HL-60/S4 treated with retinoic acid at 250 ng/mL for 4 days and 3 days (cell line): Measurements from ENCODE around the gene EPS8L2.

Experiments
- in situ Hi-C: fragments of 300-500 bp; cut with MboI; formaldehyde crosslinking; loops from 2 replicates; pipeline ENCODE4 v1.7.0; 2022; ENCODE audit warnings: low sequenced_read_pairs

Gene EPS8L2

GRCh38 chr11:748007-748359 is 42.0 kb downstream of the EPS8L2 start:
- in situ Hi-C loops: no loop called here

- in situ Hi-C loops: no loop called here
Measured at GRCh38 chr11:749731-750130, 43.7 kb downstream of the EPS8L2 start.

GRCh38 chr11:760236-760635 is 54.2 kb downstream of the EPS8L2 start:
- in situ Hi-C loops: no loop called here

- in situ Hi-C loops: no loop called here
Measured at GRCh38 chr11:761526-762108, 55.6 kb downstream of the EPS8L2 start.

- in situ Hi-C loops: no loop called here
Measured at GRCh38 chr11:762421-763072, 56.5 kb downstream of the EPS8L2 start.

GRCh38 chr11:763073-763463 is 57.0 kb downstream of the EPS8L2 start:
- in situ Hi-C loops: no loop called here

- in situ Hi-C loops: no loop called here
Measured at GRCh38 chr11:763549-764321, 57.7 kb downstream of the EPS8L2 start.

- in situ Hi-C loops: no loop called here
Measured at GRCh38 chr11:764322-765024, 58.4 kb downstream of the EPS8L2 start.

GRCh38 chr11:765025-765801 is 59.2 kb downstream of the EPS8L2 start:
- in situ Hi-C loops: no loop called here

GRCh38 chr11:765802-766091 is 59.7 kb downstream of the EPS8L2 start:
- in situ Hi-C loops: no loop called here

- in situ Hi-C loops: no loop called here
Measured at GRCh38 chr11:766106-766935, 60.3 kb downstream of the EPS8L2 start.

- in situ Hi-C loops: no loop called here
Measured at GRCh38 chr11:766936-767210, 60.8 kb downstream of the EPS8L2 start.

- in situ Hi-C loops: no loop called here
Measured at GRCh38 chr11:767238-767637, 61.2 kb downstream of the EPS8L2 start.

- in situ Hi-C loops: no loop called here
Measured at GRCh38 chr11:769887-770641, 64.0 kb downstream of the EPS8L2 start.

GRCh38 chr11:770642-771616 is 64.9 kb downstream of the EPS8L2 start:
- in situ Hi-C loops: no loop called here

GRCh38 chr11:771617-772204 is 65.7 kb downstream of the EPS8L2 start:
- in situ Hi-C loops: no loop called here

- in situ Hi-C loops: no loop called here
Measured at GRCh38 chr11:772429-773390, 66.7 kb downstream of the EPS8L2 start.
